Ectodermal cell (in vitro differentiated cells): Measurements from ENCODE around the gene GNPAT.

Experiments
- H3K27ac ChIP-seq: 2 replicates; pipeline ENCODE4 v1.7.0; 2013; ENCODE audit warnings: mild to moderate bottlenecking, low read depth, low read length; ENCODE audit not compliant: insufficient read depth, poor library complexity, severe bottlenecking
- H3K27me3 ChIP-seq: 2 replicates; pipeline ENCODE4 v1.7.0; 2013; ENCODE audit warnings: mild to moderate bottlenecking, low read length; ENCODE audit not compliant: insufficient read depth, control insufficient read depth, poor library complexity, severe bottlenecking
- H3K36me3 ChIP-seq: one replicate; pipeline ENCODE4 v1.7.0; 2013; ENCODE audit warnings: low read length; ENCODE audit not compliant: control insufficient read depth, insufficient read depth
- H3K4me1 ChIP-seq: one replicate; pipeline ENCODE4 v1.7.0; 2013; ENCODE audit warnings: low read length; ENCODE audit not compliant: control insufficient read depth, insufficient read depth
- H3K4me3 ChIP-seq: 2 replicates; pipeline ENCODE4 v1.7.0; 2013; ENCODE audit warnings: low read depth, low read length, control low read depth; ENCODE audit not compliant: insufficient read depth
- H3K9me3 ChIP-seq: 2 replicates; pipeline ENCODE4 v1.7.0; 2013; ENCODE audit warnings: mild to moderate bottlenecking, low read length, moderate library complexity; ENCODE audit not compliant: control insufficient read depth
- WGBS, 2 experiments: methylation state at CpG; one replicate each; pipeline ENCODE4 v1.1.7; 2013; ENCODE audit warnings: missing lambda C conversion rate in 2 of 2; 5-methylcytosine and 5-hydroxymethylcytosine counted together

Gene GNPAT

DNA sequence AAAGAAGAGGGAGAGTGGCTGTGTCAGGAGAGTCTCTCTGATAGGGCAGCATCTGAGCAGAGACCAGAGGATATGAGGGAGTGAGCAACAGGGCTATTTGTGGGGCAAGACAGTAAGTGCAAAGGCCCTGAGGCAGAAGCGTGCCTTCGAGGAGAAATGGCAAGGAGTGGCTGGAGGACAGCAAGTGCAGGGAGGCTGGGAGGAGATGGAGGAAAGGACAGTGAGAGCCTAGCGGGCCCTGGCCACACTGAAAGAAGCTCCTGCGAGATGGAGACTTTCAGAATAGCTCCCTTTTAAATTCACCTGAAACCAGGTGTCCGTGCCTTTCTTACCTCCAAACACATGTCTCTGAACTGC lies 71.4 kb downstream of the GNPAT start:
- H3K4me1 ChIP-seq = no peaks in the 10 kb centered on the region
- H3K27ac ChIP-seq = no peak overlapping the region
- peaks cover 3% of the 10 kb centered on the region for H3K27me3 ChIP-seq
- H3K9me3 ChIP-seq = no peaks in the 10 kb centered on the region
- no peaks in the 10 kb centered on the region for H3K36me3 ChIP-seq
- WGBS, 2 experiments = 92 to 94% methylated on average over 5 of the region's 5 CpGs
- no peak overlapping the region for H3K4me3 ChIP-seq

- H3K4me3 ChIP-seq = no peak overlapping the region
- WGBS, 2 experiments = 91 to 93% methylated on average over 4 of the region's 4 CpGs
- H3K4me1 ChIP-seq = no peaks in the 10 kb centered on the region
- no peaks in the 10 kb centered on the region for H3K9me3 ChIP-seq
- peaks cover 3% of the 10 kb centered on the region for H3K27me3 ChIP-seq
- H3K36me3 ChIP-seq = no peaks in the 10 kb centered on the region
- no peak overlapping the region for H3K27ac ChIP-seq
These were observed 72.6 kb downstream of the GNPAT start for GRCh38 chr1:231313661-231314060.

DNA sequence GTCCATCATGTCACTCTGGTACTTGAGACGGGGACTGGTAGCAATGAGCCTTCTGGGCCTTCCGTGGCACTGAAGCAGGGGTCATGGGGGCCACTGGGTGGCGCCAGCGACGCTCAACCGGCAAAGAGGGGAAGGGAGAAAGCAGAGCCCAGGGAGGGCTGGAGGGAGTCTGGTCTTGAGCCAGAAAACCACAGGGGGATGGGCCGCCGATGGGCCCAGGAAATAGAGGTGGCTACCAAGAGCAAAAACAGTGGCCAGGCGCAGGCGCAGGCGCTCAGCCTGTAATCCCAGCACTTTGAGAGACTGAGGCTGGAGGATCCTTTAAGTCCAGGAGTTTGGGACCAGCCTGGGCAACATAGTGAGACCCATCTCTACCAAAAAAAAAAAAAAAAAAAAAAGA lies 74.9 kb downstream of the GNPAT start:
- no peak overlapping the region for H3K27ac ChIP-seq
- no peaks in the 10 kb centered on the region for H3K36me3 ChIP-seq
- H3K9me3 ChIP-seq = no peaks in the 10 kb centered on the region
- 42 to 45% methylated on average over 11 of the region's 11 CpGs for WGBS, 2 experiments
- no peak overlapping the region for H3K4me3 ChIP-seq
- no peaks in the 10 kb centered on the region for H3K4me1 ChIP-seq
- peaks cover 3% of the 10 kb centered on the region for H3K27me3 ChIP-seq

- no peak overlapping the region for H3K4me3 ChIP-seq
- 95 to 96% methylated on average over 44 of the region's 44 CpGs for WGBS, 2 experiments
- H3K27me3 ChIP-seq = peaks cover 3% of the 10 kb centered on the region
- H3K36me3 ChIP-seq = no peaks in the 10 kb centered on the region
- H3K4me1 ChIP-seq = no peaks in the 10 kb centered on the region
- no peaks in the 10 kb centered on the region for H3K9me3 ChIP-seq
- no peak overlapping the region for H3K27ac ChIP-seq
These were observed 76.4 kb downstream of the GNPAT start for GRCh38 chr1:231317306-231318014.

DNA sequence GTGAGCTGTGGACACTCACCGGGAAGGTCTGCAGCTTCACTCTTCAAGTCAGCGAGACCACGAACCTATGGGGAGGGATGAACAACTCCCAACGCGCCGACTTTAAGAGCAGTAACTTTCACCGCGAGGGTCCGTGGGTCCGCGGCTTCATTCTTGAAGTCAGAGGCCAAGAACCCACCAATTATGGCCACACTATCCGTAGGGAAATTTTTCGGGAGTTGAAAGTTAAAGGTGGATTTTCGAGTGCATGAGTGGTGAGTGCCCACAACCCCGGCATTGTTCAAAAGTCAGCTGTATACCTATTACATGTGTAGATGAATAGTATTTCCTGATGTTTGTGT lies 77.0 kb downstream of the GNPAT start:
- no peaks in the 10 kb centered on the region for H3K4me1 ChIP-seq
- H3K27ac ChIP-seq = no peak overlapping the region
- WGBS, 2 experiments = 94 to 95% methylated on average over 15 of the region's 15 CpGs
- no peak overlapping the region for H3K4me3 ChIP-seq
- no peaks in the 10 kb centered on the region for H3K36me3 ChIP-seq
- H3K27me3 ChIP-seq = peaks cover 3% of the 10 kb centered on the region
- no peaks in the 10 kb centered on the region for H3K9me3 ChIP-seq

- H3K4me3 ChIP-seq = no peak overlapping the region
- 90 to 91% methylated on average over 4 of the region's 4 CpGs for WGBS, 2 experiments
- H3K9me3 ChIP-seq = no peaks in the 10 kb centered on the region
- H3K4me1 ChIP-seq = no peaks in the 10 kb centered on the region
- H3K27me3 ChIP-seq = peaks cover 3% of the 10 kb centered on the region
- H3K27ac ChIP-seq = no peak overlapping the region
- no peaks in the 10 kb centered on the region for H3K36me3 ChIP-seq
These were observed 77.6 kb downstream of the GNPAT start for GRCh38 chr1:231318568-231318967.

DNA sequence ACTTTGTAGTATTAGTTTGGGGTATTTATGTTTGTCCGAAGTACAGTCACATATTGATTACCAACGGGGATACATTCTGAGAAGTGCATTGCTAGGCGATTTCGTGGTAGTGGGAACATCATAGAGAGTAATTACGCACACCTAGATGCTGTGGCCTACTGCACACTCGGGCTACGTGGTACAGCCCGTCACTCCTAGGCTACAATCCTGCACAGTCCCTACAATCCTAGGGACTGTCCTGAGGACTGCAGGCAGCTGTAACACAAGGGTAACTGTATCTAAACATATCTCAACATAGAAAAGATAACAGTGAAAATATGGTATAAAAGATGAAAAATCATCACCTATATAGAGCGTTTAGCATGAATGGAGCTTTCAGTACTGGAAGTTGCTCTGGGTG lies 78.1 kb downstream of the GNPAT start:
- Histone ChIP-seq H3K36me3 (no peaks in the 10 kb centered on the region), H3K27ac (no peak overlapping the region), H3K4me1 (no peaks in the 10 kb centered on the region), H3K4me3 (no peak overlapping the region), H3K9me3 (no peaks in the 10 kb centered on the region), H3K27me3 (peaks cover 2% of the 10 kb centered on the region)
- 89 to 95% methylated on average over 9 of the region's 9 CpGs for WGBS, 2 experiments

GRCh38 chr1:231322880-231323530 lies 82.0 kb downstream of the GNPAT start:
- H3K4me1 ChIP-seq = no peaks in the 10 kb centered on the region
- 91 to 92% methylated on average over 7 of the region's 7 CpGs for WGBS, 2 experiments

DNA sequence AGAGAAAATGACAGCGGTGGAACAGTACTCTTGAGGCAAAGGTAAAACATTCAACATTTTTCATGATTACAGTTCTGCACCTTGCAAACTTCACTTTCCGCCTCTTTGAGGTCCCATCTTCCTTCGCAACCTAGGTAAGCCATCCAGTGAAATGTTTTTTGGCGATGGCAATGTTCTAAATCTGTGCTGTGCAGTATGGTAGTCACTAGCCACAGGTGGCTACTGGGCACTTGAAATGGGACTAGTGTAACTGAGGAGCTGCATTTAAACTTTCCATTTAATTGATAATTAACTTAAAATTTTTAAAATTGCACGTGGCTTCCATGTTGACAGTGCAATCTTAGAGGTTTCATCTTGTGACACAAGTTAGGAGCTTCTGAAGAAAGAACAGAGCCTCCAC lies 83.6 kb downstream of the GNPAT start:
- no peaks in the 10 kb centered on the region for H3K4me1 ChIP-seq
- H3K4me3 ChIP-seq = no peak overlapping the region
- no peaks in the 10 kb centered on the region for H3K36me3 ChIP-seq
- WGBS, 2 experiments = 84 to 89% methylated on average over 5 of the region's 5 CpGs
- H3K9me3 ChIP-seq = no peaks in the 10 kb centered on the region
- no peak overlapping the region for H3K27ac ChIP-seq
- H3K27me3 ChIP-seq = no peaks in the 10 kb centered on the region

More at GRCh38 chr1:231322880-231323530, 82.0 kb downstream of the GNPAT start:
- no peak overlapping the region for H3K4me3 ChIP-seq
- no peaks in the 10 kb centered on the region for H3K27me3 ChIP-seq
- H3K9me3 ChIP-seq = no peaks in the 10 kb centered on the region
- H3K27ac ChIP-seq = no peak overlapping the region
- no peaks in the 10 kb centered on the region for H3K36me3 ChIP-seq

- no peak overlapping the region for H3K27ac ChIP-seq
- 86 to 98% methylated on average over 1 of the region's 1 CpG for WGBS, 2 experiments
- no peaks in the 10 kb centered on the region for H3K36me3 ChIP-seq
- H3K4me3 ChIP-seq = no peak overlapping the region
- no peaks in the 10 kb centered on the region for H3K4me1 ChIP-seq
- no peaks in the 10 kb centered on the region for H3K9me3 ChIP-seq
- H3K27me3 ChIP-seq = no peaks in the 10 kb centered on the region
These were observed 85.2 kb downstream of the GNPAT start for GRCh38 chr1:231326248-231326647.
